HepG2 (cell line): Measurements from ENCODE around the gene RIPPLY2. TPM values are rescaled to one million over a fixed set of nuclear protein-coding genes. Genes with fewer than 3 reads are reported as not detected.
A peak's percentile ranks its signal among the peaks of the same experiment; 100 is the strongest.

ENCODE experiments used
- ATAC-seq: fragments of 200-7000 bp; cut with Tn5 transposase; 3 replicates; pipeline ENCODE4 v1.9.1; 2020; ENCODE audit warnings: mild to moderate bottlenecking, moderate library complexity
- BruUV-seq: library from RNA; stranded (reverse); fragments of 400-500 nt; replicated peaks from 2 replicates; lab custom pipeline; 2021; lab: Mats Ljungman, UMichigan
- CTCF ChIA-PET: fragments of 300-600 bp; formaldehyde crosslinking; extraction: SDS; loops from one replicate; lab custom pipeline; 2021; ENCODE audit warnings: low total read pairs, inconsistent platforms, low intra/inter-chr PET ratio; lab: Yijun Ruan, JAX
- POLR2A ChIA-PET: fragments of 350-600 bp; sonication (Branson Sonifier 250); formaldehyde crosslinking; loops from one replicate; lab custom pipeline; 2020; ENCODE audit warnings: antibody characterized with exemption, inconsistent platforms; lab: Yijun Ruan, JAX
- DNase-seq: peaks from one replicate; pipeline ENCODE4 v3.0.0-alpha.2; 2015; ENCODE audit warnings: low spot score
- FAIRE-seq: peaks from 3 replicates; lab custom pipeline; 2011; peaks lifted over from hg19 to GRCh38; lab: Jason Lieb, UNC
- H2AFZ ChIP-seq: one replicate; pipeline ENCODE4 v1.6.1; 2011; ENCODE audit warnings: low read length, inconsistent platforms
- H3K27ac ChIP-seq: fragments of 300-600 bp; 3 replicates; pipeline ENCODE4 v1.8.0; 2011; ENCODE audit warnings: mixed run types, mild to moderate bottlenecking, mixed read lengths, low read length, inconsistent platforms; ENCODE audit not compliant: insufficient read depth; ENCODE audit errors: extremely low read length
- H3K27me3 ChIP-seq, 2 experiments: fragments of 200-600 bp in 1 of 2; 2 replicates in 1 of 2; 3 replicates in 1 of 2; pipeline versions ENCODE4 v1.6.0 to v1.8.0; 2011; ENCODE audit warnings: low read length in 2 of 2, mild to moderate bottlenecking in 2 of 2, moderate library complexity in 2 of 2, inconsistent platforms in 1 of 2; ENCODE audit not compliant: insufficient read depth in 2 of 2, control insufficient read depth in 1 of 2
- H3K36me3 ChIP-seq, 2 experiments: fragments of 200-600 bp in 1 of 2; replicated peaks in 1 of 2; 2 replicates in 1 of 2; 3 replicates in 1 of 2; pipeline versions ENCODE4 v1.5.1 to v1.8.0; 2011; ENCODE audit warnings: low read length in 2 of 2, inconsistent platforms in 1 of 2; ENCODE audit not compliant: insufficient read depth in 2 of 2, control insufficient read depth in 1 of 2
- H3K4me1 ChIP-seq: 2 replicates; pipeline ENCODE4 v1.5.1; 2012; ENCODE audit warnings: low read length, inconsistent platforms; ENCODE audit not compliant: insufficient read depth
- H3K4me2 ChIP-seq: 2 replicates; pipeline ENCODE4 v1.6.0; 2011; ENCODE audit warnings: low read depth, low read length, inconsistent platforms
- H3K4me3 ChIP-seq, 3 experiments: fragments of 200-600 bp in 1 of 3; sonication (generic), shearing (Covaris generic) in 1 of 3; replicated peaks in 1 of 3; 2 replicates each; pipeline ENCODE4 v1.5.1; 2011 to 2016; ENCODE audit warnings: low read length in 3 of 3, inconsistent platforms in 2 of 3, low read depth in 2 of 3, mild to moderate bottlenecking in 2 of 3, control low read depth in 1 of 3, mixed read lengths in 1 of 3; ENCODE audit not compliant: insufficient read depth in 1 of 3
- H3K79me2 ChIP-seq: one replicate; pipeline ENCODE4 v1.6.1; 2011; ENCODE audit warnings: low read length, inconsistent platforms; ENCODE audit not compliant: insufficient read depth
- H3K9ac ChIP-seq: 2 replicates; pipeline ENCODE4 v1.6.0; 2011; ENCODE audit warnings: mild to moderate bottlenecking, low read depth, low read length, inconsistent platforms; ENCODE audit not compliant: insufficient read depth
- H3K9me3 ChIP-seq: 2 replicates; pipeline ENCODE4 v1.5.1; 2012; ENCODE audit warnings: mild to moderate bottlenecking, low read length
- H4K20me1 ChIP-seq: 2 replicates; pipeline ENCODE4 v1.6.0; 2011; ENCODE audit warnings: inconsistent platforms, mild to moderate bottlenecking, low read length, moderate library complexity; ENCODE audit not compliant: insufficient read depth
- ADNP ChIP-seq: sonication (generic); formaldehyde crosslinking; IDR thresholded peaks from 2 replicates; pipeline ENCODE4 v1.4.0; 2020; ENCODE audit warnings: missing genetic modification reagents
- EEA1 ChIP-seq: sonication (generic); formaldehyde crosslinking; IDR thresholded peaks from 2 replicates; pipeline ENCODE4 v1.5.1; 2020; ENCODE audit warnings: mild to moderate bottlenecking, missing genetic modification reagents, borderline replicate concordance
- ETV6 ChIP-seq: sonication (generic); formaldehyde crosslinking; conservative IDR thresholded peaks from 2 replicates; pipeline ENCODE4 v1.4.0; 2020; ENCODE audit warnings: missing genetic modification reagents
- HDAC1 ChIP-seq: sonication (generic); formaldehyde crosslinking; IDR thresholded peaks from 2 replicates; pipeline ENCODE4 v1.5.1; 2020; ENCODE audit warnings: mild to moderate bottlenecking, missing genetic modification reagents
- PATZ1 ChIP-seq: sonication (generic); formaldehyde crosslinking; IDR thresholded peaks from 2 replicates; pipeline ENCODE4 v1.4.0; 2020; ENCODE audit warnings: missing genetic modification reagents
- RBM39 ChIP-seq: fragments of 200-400 bp; formaldehyde crosslinking; IDR thresholded peaks from one replicate; pipeline ENCODE4 v1.6.1; 2018; ENCODE audit warnings: antibody characterized with exemption, mild to moderate bottlenecking, low read depth, low read length; ENCODE audit not compliant: poor library complexity, severe bottlenecking
- REXO4 ChIP-seq: sonication (generic); formaldehyde crosslinking; IDR thresholded peaks from 2 replicates; pipeline ENCODE4 v1.8.0; 2022; ENCODE audit warnings: missing genetic modification reagents, mild to moderate bottlenecking, borderline replicate concordance
- ZNF616 ChIP-seq: sonication (generic); formaldehyde crosslinking; IDR thresholded peaks from 2 replicates; pipeline ENCODE4 v1.5.0; 2020; ENCODE audit warnings: low read depth, mild to moderate bottlenecking, missing genetic modification reagents
- ZNF761 ChIP-seq: sonication (generic); formaldehyde crosslinking; conservative IDR thresholded peaks from 2 replicates; pipeline ENCODE4 v1.4.0; 2020; ENCODE audit warnings: mild to moderate bottlenecking, missing genetic modification reagents
- WGBS: methylation state at CpG from one replicate; pipeline ENCODE4 v1.1.6; 2017; ENCODE audit warnings: low lambda C conversion rate; 5-methylcytosine and 5-hydroxymethylcytosine counted together
- in situ Hi-C: cut with HindIII; loops from 2 replicates; pipeline ENCODE4 v1.10.0; 2017; ENCODE audit warnings: low pct_unique_long_range_greater_than_20kb; ENCODE audit not compliant: extremely low pct_ligation_motif_present
- intact Hi-C: fragments of 100-400 bp; cut with micrococcal nuclease; formaldehyde crosslinking; loops from one replicate; pipeline ENCODE4 v1.10.0; 2022; ENCODE audit not compliant: unreplicated experiment
- polyA plus RNA-seq, 8 experiments: library from polyadenylated mRNA; depleted of rRNA in 3 of 8; stranded (reverse) in 7 of 8; unstranded in 1 of 8; fragments of >200 nt; fragmentation: Illumina TruSeq in 4 of 8; extraction: Trizol in 4 of 8; gene quantifications; 2 replicates each; pipeline versions ENCODE4 v1.2.1 to v1.2.3, GENCODE V29; 2011 to 2016; ENCODE audit warnings: low read depth in 4 of 8, missing spikeins in 1 of 8, mixed read lengths in 1 of 8; ENCODE audit not compliant: insufficient read depth in 1 of 8
- total RNA-seq, 5 experiments: library from RNA; depleted of rRNA; stranded (reverse); fragments of >200 nt; fragmentation: Illumina TruSeq; extraction: Trizol; gene quantifications; 2 replicates each; pipeline ENCODE4 v1.2.3, GENCODE V29; 2016; ENCODE audit warnings: low read depth in 1 of 5
- TF ChIP-seq, protein P1 (sequence below): sonication (generic); formaldehyde crosslinking; conservative IDR thresholded peaks from 2 replicates; pipeline ENCODE4 v1.5.0; 2020; ENCODE audit warnings: missing genetic modification reagents
- TF ChIP-seq, protein P2 (sequence below): IDR thresholded peaks from 2 replicates; pipeline ENCODE4 v1.6.1; 2016; ENCODE audit warnings: low read depth, borderline replicate concordance
- TF ChIP-seq, protein P3 (sequence below): sonication (generic); formaldehyde crosslinking; IDR thresholded peaks from 2 replicates; pipeline ENCODE4 v1.4.0; 2020; ENCODE audit warnings: missing genetic modification reagents
- TF ChIP-seq, protein P4 (sequence below): sonication (generic); formaldehyde crosslinking; IDR thresholded peaks from 2 replicates; pipeline ENCODE4 v1.5.0; 2020; ENCODE audit warnings: mild to moderate bottlenecking, missing genetic modification reagents

Gene RIPPLY2
- total and polyA plus RNA-seq, 2 of the 13 experiments (the other 11 are each of a cell fraction or from before 2014, with no cell fraction given): not detected

DNA sequence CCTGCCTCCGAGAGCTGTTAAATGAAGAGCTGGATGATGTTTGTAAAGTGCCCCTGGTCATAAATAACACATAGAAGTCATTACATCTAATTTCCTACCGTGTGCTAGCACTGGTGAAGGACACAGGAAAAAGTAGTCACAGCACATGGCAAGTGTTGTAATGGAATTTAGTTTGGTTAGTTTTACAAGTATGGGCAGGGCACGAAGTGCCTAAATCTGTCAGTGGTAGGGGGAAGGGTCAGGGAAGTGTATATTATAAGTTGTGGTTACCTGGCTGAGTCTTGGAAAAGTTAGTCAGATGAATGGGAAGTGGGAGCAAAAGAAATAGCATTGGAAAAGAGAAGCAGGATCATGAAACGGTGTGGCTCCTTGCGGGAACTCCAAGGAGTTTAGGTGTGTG is 1.6 kb downstream of the RIPPLY2 start (continued):
- TF ChIP-seq, protein P1, sequence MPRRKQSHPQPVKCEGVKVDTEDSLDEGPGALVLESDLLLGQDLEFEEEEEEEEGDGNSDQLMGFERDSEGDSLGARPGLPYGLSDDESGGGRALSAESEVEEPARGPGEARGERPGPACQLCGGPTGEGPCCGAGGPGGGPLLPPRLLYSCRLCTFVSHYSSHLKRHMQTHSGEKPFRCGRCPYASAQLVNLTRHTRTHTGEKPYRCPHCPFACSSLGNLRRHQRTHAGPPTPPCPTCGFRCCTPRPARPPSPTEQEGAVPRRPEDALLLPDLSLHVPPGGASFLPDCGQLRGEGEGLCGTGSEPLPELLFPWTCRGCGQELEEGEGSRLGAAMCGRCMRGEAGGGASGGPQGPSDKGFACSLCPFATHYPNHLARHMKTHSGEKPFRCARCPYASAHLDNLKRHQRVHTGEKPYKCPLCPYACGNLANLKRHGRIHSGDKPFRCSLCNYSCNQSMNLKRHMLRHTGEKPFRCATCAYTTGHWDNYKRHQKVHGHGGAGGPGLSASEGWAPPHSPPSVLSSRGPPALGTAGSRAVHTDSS (CRISPR knock-in tag): no peak
- TF ChIP-seq EEA1 (CRISPR knock-in tag): no peak
- TF ChIP-seq REXO4 (CRISPR knock-in tag): no peak
- no peak for TF ChIP-seq RBM39
- no peak for TF ChIP-seq HDAC1 (CRISPR knock-in tag)
- TF ChIP-seq ZNF761 (CRISPR knock-in tag): no peak
- no peak for TF ChIP-seq ETV6 (CRISPR knock-in tag)
- no peak for TF ChIP-seq ZNF616
- no peak for TF ChIP-seq ADNP

GRCh38 chr6:83859410-83860358 is 6.5 kb downstream of the RIPPLY2 start, which contains the start of gene CYB5R4:
Gene CYB5R4, plus strand, starts transcription at chr6:83859689. Its CDS starts 94 bp downstream, at chr6:83859783.
- ChIA-PET POLR2A (interaction anchor here (1.1 kb wide), 1 partner anchor 20 kb away, joined by 6 read pairs; no protein-coding TSS in a partner anchor), CTCF (no interaction called here)
- H3K27ac ChIP-seq: peak within 1 kb of the TSS; percentile 56
- DNase-seq: peak; percentile 92
- no peaks in the 10 kb centered on the region for H3K36me3 ChIP-seq
- peaks cover 9% of the 10 kb centered on the region for H3K79me2 ChIP-seq
- 0% methylated on average over 32 of the region's 53 CpGs for WGBS
- H3K4me3 ChIP-seq: peak within 1 kb of the TSS; percentile 78 to 91 (median 80)
- no peaks in the 10 kb centered on the region for H4K20me1 ChIP-seq
- H3K4me1 ChIP-seq: peaks cover 17% of the 10 kb centered on the region
- peak within 1 kb of the TSS; percentile 77 for H3K4me2 ChIP-seq
- intact Hi-C loops (no loop called here), in situ Hi-C loops (no loop called here)
- H3K9me3 ChIP-seq: no peaks in the 10 kb centered on the region
- peak within 1 kb of the TSS; percentile 97 for H2AFZ ChIP-seq
- ATAC-seq: peak; percentile 99
- no TSS peak for BruUV-seq
- H3K27me3 ChIP-seq: peaks cover 0 to 5% of the 10 kb centered on the region in 2 experiments; a peak in 2 of 5 replicates
- peak; percentile 98 for FAIRE-seq
- H3K9ac ChIP-seq: peak within 1 kb of the TSS; percentile 80
- TF ChIP-seq, protein P2, sequence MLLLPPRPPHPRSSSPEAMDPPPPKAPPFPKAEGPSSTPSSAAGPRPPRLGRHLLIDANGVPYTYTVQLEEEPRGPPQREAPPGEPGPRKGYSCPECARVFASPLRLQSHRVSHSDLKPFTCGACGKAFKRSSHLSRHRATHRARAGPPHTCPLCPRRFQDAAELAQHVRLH (CRISPR knock-in tag): peak; percentile 97
- TF ChIP-seq, protein P3, sequence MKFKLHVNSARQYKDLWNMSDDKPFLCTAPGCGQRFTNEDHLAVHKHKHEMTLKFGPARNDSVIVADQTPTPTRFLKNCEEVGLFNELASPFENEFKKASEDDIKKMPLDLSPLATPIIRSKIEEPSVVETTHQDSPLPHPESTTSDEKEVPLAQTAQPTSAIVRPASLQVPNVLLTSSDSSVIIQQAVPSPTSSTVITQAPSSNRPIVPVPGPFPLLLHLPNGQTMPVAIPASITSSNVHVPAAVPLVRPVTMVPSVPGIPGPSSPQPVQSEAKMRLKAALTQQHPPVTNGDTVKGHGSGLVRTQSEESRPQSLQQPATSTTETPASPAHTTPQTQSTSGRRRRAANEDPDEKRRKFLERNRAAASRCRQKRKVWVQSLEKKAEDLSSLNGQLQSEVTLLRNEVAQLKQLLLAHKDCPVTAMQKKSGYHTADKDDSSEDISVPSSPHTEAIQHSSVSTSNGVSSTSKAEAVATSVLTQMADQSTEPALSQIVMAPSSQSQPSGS (CRISPR knock-in tag): peak; percentile 89; the same call in 1 of the 2 replicates
- TF ChIP-seq, protein P4, sequence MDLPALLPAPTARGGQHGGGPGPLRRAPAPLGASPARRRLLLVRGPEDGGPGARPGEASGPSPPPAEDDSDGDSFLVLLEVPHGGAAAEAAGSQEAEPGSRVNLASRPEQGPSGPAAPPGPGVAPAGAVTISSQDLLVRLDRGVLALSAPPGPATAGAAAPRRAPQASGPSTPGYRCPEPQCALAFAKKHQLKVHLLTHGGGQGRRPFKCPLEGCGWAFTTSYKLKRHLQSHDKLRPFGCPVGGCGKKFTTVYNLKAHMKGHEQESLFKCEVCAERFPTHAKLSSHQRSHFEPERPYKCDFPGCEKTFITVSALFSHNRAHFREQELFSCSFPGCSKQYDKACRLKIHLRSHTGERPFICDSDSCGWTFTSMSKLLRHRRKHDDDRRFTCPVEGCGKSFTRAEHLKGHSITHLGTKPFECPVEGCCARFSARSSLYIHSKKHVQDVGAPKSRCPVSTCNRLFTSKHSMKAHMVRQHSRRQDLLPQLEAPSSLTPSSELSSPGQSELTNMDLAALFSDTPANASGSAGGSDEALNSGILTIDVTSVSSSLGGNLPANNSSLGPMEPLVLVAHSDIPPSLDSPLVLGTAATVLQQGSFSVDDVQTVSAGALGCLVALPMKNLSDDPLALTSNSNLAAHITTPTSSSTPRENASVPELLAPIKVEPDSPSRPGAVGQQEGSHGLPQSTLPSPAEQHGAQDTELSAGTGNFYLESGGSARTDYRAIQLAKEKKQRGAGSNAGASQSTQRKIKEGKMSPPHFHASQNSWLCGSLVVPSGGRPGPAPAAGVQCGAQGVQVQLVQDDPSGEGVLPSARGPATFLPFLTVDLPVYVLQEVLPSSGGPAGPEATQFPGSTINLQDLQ: no peak
- peak; percentile 55 for TF ChIP-seq PATZ1
